GM19372 (cell line): ENCODE results near the gene KSR1.
"Not testable (repeated sequence)": the region's sequence is repeated elsewhere in the genome, so short reads cannot be mapped to it uniquely, and the experiment has no call there.

Experiments
- ATAC-seq: cut with Tn5 transposase; IDR thresholded peaks from one replicate; pipeline ENCODE4 v1.9.1; 2021; ENCODE audit warnings: mild to moderate bottlenecking, low read depth, moderate library complexity; ENCODE audit not compliant: unreplicated experiment

Gene KSR1

DNA sequence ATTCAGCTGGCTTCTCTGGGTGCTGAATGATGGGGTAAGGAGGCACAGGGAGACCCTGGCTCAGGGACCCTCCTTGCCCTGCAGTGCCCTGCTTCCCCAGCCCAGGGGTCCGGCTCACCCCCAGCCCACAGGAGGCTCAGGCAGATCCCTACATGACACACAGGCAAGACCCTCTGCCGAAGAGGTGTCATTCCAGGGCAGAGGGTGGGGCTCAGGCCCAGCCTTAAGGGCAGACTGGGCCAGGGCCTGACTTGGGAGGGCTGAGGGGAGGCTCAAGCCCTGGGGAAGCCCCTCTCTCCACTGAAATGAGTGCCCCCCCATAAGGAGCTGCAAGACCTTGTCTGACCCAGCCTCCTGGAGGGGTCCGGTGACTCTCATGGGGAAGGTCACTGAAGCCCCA lies 30.3 kb upstream of the KSR1 start:
- ATAC-seq, result no peak

DNA sequence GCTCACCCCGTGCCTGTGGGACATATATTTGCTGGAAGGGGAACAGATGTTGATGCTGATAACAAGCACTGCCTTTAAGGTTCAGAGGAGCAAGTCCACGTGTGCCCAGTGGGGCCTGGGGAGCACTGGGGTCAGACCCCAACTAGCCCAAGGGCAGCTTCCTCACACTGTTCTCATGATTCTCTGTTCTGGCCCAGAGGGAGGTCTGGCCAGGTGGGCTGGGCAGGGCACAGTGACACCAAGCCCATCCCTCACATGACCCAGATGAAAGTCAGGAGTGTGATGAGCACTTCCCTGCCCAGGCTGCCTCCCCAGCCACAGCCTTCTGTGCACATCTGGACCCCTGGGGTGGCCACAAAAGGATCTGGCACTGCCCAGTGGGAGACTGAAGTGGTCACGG lies 29.8 kb upstream of the KSR1 start:
- ATAC-seq, result not testable (repeated sequence)

DNA sequence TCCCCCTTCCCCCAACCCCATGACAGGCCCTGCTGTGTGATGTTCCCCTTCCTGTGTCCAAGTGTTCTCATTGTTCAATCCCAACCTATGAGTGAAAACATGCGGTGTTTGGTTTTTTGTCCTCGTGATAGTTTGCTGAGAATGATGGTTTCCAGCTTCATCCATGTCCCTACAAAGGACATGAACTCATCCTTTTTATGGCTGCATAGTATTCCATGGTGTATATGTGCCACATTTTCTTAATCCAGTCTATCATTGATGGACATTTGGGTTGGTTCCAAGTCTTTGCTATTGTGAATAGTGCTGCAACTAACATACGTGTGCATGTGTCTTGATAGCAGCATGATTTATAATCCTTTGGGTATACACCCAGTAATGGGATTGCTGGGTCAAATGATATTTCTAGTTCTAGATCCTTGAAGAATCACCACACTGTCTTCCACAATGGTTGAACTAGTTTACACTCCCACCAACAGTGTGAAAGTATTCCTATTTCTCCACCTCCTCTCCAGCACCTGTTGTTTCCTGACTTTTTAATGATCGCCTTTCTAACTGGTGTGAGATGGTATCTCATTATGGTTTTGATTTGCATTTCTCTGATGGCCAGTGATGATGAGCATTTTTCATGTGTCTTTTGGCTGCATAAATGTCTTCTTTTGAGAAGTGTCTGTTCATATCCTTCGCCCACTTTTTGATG lies 28.9 kb upstream of the KSR1 start:
- not testable (repeated sequence) for ATAC-seq

DNA sequence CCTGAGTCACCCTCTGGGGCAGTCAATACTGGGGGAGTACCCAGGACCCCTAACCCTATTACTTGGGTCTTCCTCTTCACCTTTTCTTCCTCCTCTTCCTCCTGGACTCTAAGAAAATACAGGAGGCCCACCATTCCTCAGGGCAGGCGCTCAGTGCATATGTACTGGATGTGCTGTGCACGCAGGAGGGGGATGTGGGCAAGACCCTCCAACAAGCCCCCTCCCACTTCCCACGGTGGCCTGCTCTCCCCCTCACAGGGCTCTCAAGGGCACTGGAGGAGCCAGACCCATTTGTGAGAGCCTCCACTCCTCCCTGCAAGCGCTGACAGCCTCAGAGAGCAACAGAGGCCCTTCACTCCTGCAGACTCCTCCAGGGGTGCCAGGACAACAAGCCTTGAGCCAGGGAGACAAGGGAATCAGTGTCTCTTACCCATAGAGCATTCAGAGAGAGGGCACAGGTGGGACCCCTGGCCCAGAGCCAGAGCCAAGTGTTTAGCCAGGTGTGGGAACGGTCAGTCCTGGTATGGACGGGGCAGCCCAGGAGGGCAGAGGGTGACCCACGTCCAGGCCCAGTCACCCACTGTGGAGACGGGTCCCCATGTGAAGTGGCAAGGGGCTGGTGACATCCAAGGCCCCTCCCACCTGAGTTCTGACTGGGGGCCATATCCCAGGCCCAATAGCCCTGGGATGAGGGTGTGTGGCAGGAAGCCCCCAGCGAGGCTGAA lies 27.3 kb upstream of the KSR1 start:
- ATAC-seq, result no peak

DNA sequence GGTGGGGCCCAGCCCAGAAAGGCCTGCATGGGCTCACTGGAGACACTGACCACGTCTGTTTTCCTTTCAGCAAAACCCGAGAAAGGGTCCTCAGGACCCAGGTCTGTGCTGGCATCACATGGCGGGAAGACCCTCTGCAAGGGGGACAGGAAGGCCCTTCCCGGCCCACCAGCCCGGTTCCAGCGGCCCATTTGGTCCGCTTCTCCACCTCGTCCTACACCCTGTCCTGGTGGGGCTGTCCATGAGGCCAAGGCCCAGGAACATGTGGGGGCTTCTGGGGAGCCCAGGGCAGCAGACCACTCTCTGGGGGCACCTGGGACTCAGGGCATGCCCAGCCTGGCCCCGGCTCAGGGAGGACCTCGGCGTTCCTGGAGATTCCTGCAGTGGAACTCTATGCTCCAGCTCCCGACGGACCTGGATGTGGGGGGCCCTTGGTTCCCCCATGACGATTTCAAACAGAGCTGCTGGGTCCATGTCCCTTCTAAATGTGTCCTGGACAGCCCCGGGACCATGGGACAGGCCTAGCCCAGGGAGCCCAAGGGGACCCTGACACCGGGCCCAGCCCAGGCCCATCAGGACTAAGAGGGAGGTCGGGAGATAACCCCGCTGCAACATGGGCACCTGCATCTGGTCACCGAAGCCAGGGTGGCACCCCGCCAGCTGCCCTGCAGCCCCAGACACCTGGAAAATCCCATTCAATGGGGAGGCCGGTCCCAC lies 26.4 kb upstream of the KSR1 start:
- ATAC-seq, result no peak

DNA sequence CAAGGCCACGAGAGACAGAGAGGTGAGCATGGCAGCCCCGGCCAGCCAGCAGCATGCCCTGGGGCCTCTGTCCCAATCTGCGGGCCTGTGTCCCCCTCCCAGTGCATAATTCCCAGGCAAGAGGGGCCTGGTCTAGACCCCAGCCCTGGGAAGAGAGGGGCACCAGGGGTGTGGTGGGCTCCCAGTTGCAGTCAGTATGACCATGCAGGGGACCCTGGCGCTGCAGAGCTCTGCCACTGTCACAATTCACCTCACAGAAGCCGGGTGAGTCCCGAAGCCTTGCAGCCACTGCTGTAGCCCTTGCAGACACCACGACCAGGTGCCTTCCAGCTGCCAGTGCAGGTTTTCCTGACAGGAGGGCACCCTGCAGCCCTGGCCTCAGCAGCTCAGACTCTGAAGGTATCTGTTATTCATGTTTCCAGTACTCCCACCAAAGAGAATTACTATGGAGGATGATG lies 25.8 kb upstream of the KSR1 start:
- ATAC-seq, result no peak

DNA sequence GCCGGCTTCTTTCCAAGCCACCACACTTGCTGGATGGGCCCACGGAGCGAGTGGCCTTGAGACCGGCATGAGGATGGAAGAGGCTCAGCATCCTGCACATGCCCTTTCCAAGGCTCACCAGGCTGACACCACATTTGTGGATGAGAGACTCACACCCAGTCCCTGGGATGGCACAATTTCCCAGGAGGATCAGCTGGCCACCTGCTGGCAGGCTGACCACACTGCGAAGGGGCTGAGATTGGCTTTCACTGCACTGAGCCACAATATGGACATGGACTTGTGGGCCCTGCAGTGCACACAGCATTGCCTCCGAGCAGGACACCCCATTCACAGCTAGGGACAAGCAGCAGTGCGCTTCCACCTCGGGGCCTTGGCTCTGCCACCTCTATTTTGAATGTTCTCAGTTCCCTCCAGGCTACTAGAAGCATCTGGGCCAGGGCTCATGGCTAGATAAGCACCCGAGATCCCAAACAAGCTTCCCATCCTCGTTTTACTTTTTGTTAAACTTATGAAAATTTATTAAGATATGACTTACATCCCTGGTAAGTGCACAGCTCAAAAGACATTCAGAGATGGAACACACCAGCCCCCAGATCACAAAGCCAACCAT lies 25.3 kb upstream of the KSR1 start:
- no peak for ATAC-seq

DNA sequence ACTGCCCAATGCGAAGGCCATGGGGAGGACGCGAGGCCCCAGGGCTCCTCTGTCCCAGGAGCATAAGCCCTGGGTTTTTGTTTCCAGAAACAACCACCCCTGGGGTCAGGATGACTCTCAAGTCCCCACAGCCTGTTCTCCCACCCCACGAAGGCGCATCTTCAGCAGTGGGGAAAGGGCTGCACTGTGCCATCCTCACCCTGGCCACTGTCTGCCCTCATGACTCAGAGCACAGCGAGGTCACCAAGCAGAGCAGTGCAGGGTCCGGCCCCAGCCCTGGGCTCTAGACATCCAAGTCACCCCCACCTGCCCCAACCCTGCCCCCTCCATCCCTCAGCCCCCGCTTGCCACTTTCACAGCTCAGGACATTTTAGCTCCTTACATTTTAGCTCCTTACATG lies 22.7 kb upstream of the KSR1 start:
- no peak for ATAC-seq

DNA sequence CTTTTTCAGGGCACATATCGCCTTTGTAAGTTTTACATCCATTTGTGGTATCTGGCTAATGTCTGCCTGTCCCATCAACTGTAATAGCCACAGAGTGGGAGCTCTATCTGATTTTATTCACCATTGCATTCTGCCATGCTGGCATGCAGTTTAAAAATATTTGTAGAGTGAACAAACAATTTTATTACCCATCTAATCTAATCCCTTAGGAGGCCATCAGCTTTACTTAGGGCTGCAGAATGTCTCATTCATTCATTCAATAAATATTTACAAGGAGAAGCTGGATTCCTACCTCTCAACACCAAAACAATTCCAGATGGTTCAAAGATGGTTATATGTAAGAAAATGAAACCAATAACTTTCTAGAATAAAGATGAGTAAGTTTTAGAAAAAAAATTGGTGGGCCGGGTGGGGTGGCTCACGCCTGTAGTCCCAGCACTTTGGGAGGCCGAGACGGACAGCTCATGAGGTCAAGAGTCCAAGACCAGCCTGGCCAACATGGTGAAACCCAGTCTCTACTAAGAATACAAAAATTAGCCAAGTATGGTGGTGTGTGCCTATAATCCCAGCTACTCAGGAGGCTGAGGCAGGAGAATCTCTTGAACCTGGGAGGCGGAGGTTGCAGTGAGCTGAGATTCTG lies 20.7 kb upstream of the KSR1 start:
- not testable (repeated sequence) for ATAC-seq

DNA sequence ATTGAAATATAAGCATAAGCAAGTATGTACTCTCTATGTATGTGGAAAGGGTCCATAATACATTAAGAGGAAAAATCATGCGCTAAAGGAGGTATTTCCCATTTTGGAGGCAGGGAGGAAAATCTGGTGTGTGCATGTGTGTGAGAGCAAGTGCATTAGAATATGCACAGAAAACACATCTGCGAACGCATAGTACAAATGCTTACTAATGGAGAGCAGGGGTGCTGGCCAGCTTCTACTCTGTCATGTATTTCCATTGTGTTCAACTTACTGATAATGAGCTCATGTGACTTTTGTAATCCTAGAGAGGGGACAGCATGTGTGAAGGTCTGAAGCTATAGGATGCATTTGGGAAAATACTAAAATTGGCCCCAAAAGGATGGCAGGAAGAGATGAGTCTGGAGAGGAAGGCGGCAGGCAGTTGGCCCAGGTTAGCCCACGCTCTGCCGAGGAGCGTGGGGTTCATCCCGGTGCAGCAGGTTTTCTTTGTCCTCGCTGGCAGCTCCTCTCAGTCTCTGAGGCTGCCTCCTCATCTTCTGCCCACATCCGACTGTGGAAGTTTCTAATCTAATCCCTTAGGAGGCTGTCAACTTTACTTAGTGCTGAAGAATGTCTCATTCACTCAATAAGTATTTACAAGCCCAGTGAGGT lies 17.8 kb upstream of the KSR1 start:
- ATAC-seq, result no peak

DNA sequence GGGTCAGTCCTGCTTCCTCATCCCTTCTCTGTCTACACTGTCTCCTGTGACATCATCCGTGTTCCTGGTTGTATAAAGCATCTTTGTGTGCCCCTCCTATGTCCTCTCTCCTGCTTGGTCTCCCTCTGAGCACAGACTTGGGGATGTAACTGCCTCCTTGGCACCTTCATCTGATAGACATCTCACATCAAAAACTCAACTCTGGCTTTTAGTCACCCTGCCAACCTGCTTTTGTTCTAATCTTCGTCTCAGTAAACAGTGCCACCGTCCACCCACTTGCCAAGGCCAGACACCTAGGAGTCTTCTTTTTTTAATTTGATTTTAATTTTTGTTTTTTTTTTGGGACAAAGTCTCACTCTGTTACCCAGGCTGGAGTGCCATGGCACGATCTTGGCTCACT lies 16.9 kb upstream of the KSR1 start:
- no peak for ATAC-seq

DNA sequence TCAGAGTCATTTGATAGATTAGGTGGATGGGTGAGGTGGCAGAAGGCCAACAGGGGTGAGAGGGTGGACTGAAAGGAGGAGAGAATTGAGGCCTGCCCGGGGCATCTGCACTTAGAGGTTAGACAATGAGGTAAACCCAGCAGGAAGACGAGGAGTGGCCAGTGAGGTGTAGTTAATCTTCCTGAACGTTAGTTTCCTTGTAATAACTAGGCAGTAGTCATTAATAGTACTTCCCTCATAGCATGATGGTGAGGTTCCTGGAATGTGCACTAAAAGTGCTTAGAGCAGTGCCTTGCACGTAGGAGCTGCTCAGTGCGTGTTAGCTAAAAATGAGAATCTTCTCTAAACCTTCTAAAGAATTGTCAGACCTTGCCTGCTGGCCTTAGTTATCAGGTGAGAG lies 13.5 kb upstream of the KSR1 start:
- no peak for ATAC-seq

DNA sequence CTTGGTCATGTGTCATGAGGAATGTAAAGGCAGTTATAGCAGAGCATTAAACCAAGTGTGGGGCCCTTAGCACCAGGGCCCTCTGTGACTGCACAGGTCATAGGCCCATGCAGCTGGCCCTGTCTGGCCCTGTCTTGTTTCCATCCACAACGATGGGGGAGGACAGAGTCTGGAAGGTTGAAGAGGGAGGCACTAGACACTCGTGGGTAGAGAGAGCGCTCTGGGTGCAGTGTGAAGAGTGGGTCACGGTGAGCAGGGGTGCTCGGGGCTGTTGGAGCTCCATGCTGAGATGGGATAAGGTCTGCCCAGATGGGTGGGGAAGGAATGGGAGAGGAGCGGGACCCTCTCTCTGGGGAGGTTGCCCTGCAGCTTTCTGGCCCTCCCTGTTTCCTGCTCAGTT lies 12.8 kb upstream of the KSR1 start:
- no peak for ATAC-seq

DNA sequence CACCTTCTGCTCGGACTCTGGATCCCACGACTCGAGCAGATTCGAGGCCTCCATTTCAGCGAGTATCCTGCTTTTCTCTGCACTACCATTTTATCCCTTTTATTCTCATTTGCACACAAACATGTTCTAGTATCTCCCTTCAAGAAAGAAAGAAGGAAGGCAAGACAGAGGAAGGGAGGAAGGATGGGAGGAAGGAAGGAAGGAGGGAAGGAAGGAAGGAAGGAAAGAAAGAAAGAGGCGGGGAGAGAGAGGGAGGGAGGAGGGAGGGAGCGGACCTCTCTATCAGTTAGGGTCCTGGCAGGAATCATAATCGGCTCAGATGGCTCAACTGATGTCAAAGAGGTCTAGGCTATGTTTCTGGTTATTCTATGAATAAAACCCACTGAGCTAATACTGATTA lies 10.3 kb upstream of the KSR1 start:
- no peak for ATAC-seq

DNA sequence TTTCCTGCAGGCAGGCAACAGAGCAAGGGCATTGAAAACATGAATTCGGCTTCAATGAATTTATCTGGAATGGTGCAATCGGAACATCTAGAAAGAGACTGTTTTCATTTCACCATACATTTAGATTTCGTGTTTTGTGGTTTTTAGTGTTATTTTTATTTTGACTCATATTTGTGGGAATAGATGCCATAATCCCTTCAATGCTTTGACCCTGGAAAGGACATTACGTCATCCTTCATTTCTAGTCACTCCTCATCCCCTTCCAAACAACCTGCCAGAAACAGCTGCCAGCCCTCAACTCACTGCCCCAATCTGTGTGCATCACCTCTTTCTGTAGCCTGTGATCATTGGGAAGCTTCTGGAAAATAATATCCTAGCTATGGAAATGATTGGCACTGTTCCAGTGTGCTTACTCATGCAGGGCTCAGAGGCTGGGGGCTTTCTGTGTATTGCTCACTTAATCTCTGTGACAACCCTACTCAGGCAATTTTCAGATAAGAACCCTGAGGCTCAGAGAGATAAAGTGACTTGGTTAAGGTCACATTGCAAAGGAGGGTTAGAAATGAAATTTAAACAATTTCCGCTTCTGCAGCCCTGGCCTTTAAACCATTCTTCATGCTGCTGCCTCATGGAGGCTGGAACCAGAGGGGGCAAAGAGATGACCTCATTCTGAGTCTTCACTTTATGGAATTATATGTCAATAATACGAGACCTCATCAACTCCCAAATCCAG lies 9.5 kb upstream of the KSR1 start:
- ATAC-seq, result no peak

DNA sequence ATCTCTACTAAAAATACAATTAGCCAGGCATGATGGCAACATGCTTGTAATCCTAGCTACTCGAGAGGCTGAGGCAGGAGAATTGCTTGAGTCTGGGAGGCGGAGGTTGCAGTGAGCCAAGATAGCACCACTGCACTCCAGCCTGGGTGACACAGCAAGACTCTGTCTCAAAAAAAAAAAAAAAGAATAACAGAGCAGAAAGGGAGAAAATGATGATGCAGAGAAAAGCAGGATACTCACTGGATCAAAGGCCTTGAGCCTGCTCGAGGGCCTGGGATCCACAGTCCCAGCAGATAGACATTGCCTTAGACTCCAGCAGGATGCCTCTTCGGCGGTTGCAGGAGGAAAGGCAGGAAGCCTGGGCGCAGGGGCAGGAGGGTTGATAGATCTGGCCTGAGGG lies 7.7 kb upstream of the KSR1 start:
- ATAC-seq, result not testable (repeated sequence)

DNA sequence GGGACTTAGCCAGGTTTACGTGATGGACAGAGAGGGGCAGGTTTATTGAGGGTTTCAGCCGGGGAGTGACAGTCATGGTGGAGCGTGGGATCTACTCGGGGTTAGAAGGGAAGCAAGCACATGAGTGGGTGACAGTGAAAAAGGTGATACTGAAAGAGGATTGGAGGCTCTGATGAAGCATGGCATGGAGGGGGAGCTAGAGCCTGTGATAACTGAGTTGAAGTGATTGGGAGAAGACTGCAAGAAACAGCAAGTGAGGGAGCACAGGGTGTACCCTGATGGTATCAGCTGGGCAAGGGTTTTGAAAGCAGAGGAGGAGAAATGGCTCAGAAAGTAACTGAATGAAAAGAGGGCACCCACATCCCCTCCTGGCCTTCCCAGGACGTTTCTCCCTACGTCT lies 6.7 kb upstream of the KSR1 start:
- ATAC-seq, result no peak

DNA sequence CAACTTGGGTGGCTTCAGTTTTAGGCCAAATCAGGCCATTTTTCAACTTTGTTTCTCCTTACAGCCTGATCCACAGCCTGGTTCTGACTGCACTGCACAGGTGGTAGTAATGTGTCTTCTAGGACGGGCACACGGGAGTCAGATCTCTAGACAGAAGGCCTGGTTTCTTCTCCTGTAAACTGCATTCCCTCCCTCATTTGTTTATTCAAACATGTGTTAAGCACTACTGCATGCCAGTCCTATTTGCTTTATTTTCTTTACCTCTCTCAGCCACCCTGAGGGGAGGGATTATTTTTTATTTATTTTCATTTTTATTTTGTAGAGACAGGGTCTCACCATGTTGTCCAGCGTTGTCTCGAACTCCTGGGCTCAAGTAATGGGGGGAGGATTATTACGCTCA lies 6.3 kb upstream of the KSR1 start:
- ATAC-seq, result no peak

DNA sequence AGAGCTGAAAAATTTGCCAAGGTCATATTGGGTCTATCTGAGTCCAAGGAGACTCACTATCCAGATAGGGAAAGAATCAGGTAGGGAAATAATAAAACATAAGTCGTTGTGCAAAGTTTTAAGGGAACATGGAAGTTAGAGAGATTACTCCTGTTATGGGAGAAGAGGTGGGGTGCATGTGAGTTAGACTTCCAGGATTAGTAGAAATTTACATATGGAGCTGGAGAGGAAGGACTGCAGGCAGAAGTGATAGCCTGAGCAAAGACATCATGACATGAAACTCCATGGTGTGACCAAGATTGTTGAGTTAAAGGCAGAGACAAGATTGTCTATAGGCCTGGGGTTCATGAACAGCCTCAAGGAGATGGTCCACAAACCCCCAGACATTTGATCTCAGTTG lies 5.8 kb upstream of the KSR1 start:
- no peak for ATAC-seq

DNA sequence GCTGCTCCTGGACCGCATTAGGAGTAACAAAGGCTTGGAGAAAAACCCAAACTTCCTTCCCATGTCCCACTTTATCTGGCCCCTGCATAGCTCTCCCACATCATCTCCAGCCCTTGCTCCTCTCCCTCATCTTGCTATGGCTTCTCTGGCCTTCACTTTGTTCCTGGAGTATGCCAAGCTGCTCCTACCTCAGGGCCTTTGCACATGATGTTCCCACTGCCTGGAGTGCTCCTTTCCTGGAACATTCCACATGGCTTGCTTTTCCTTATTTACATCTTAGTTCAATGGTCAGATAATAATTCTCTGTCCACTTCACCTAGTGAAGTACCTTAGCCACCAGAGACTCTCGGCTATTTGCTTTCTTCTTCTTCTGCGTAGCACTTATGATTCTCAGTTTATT lies 4.3 kb upstream of the KSR1 start:
- no peak for ATAC-seq
